ENCODE data around the gene PTCHD1. TPM values are rescaled to one million over a fixed set of nuclear protein-coding genes. Genes with fewer than 3 reads are reported as not detected.

The PTCHD1 gene
- total and polyA plus RNA-seq, 2 experiments from 2014 or later, result 3.0 to 7.7 TPM

DNA sequence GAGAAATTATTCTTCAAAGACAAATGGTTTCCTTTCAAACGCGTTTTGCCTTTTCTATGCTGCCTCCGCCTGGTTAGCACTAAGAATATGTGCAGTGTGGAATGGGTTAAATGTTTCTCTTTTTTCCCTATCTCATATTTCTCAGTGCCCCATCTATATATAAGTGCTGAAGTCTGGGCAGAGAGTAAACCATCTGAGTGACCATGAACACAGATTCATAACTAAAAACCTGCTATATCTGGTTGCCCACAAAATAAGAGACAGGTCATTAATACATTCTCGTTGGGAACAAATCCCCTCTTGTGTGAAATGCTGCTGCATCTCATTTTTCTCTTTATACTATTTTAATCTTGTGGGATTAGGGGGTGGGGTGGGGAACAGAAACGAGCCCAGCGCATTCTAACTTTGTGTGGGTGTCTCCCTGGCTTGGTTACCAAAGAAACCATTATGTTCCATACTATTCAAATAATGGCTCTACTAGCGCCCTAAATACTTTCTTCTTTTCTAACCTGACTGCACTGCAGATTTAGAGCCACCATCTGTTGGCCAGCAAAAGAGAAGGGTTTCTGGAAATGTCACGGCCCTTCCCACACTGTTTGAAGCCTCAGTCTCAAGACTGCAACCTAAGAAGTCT is 42.2 kb upstream of the PTCHD1 start:
- H2AFZ ChIP-seq, result no peak overlapping the region
- no peaks in the 10 kb centered on the region for H3K9me3 ChIP-seq (ENCODE audit: low read depth)
- 73% methylated on average over 8 of the region's 8 CpGs for WGBS (ENCODE audit: low lambda C conversion rate, missing lambda C conversion rate)
- no peak overlapping the region for H3K27ac ChIP-seq
- TF ChIP-seq EZH2phosphoT487 (IDR thresholded peaks at IDR 0.05; ENCODE audit: low read depth, severe bottlenecking, unreplicated experiment) (no peak), EZH2 (IDR thresholded peaks at IDR 0.05; ENCODE audit: borderline replicate concordance) (no peak)
- TF ChIP-seq, protein P1, sequence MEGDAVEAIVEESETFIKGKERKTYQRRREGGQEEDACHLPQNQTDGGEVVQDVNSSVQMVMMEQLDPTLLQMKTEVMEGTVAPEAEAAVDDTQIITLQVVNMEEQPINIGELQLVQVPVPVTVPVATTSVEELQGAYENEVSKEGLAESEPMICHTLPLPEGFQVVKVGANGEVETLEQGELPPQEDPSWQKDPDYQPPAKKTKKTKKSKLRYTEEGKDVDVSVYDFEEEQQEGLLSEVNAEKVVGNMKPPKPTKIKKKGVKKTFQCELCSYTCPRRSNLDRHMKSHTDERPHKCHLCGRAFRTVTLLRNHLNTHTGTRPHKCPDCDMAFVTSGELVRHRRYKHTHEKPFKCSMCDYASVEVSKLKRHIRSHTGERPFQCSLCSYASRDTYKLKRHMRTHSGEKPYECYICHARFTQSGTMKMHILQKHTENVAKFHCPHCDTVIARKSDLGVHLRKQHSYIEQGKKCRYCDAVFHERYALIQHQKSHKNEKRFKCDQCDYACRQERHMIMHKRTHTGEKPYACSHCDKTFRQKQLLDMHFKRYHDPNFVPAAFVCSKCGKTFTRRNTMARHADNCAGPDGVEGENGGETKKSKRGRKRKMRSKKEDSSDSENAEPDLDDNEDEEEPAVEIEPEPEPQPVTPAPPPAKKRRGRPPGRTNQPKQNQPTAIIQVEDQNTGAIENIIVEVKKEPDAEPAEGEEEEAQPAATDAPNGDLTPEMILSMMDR (IDR thresholded peaks at IDR 0.05; ENCODE audit: poor library complexity), result no peak
- no peaks in the 10 kb centered on the region for H3K79me2 ChIP-seq
- no peak overlapping the region for H3K4me3 ChIP-seq
- no peaks in the 10 kb centered on the region for H3K4me1 ChIP-seq (ENCODE audit: insufficient read depth)
- no peaks in the 10 kb centered on the region for H3K36me3 ChIP-seq (replicated peaks; ENCODE audit: insufficient read depth, low read depth)
- H3K27me3 ChIP-seq, result no peaks in the 10 kb centered on the region
- H3K4me2 ChIP-seq, result no peak overlapping the region
- DNase-seq (ENCODE audit: low spot score), result no peak
- H4K20me1 ChIP-seq (ENCODE audit: insufficient read depth, poor library complexity, severe bottlenecking), result no peaks in the 10 kb centered on the region
- H3K9me2 ChIP-seq (replicated peaks; ENCODE audit: insufficient read depth), result no peaks in the 10 kb centered on the region

DNA sequence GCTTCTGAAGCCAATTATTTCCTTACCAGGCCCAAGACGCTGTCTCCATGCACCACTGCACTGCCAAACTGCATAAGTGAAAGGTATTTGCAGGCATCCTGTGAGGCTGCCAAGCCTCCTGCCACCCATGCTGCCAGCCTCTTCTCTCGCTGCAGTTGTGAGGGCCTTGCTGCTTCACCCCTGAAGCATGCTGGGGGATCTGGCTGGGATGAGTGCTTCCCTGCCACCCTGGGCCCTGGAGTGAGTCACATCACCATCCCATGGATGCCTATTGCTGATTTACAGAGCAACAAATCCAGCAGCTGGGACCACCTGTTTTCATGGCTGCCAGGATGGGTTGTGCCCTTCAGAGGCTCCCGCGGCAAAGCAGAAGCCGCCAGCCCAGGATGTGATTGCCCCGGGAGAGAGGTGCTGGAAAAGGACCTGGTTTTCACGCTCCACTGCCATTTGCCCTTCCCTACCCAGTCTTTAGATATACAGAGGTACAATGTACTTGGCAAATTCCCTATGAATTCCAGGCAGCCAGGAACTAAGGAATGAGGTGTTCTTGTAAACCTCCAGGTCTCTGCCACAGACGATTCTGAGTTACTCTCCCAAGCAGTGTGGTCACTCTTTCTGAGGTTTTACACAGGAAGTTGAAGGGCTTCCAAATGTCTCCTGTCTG is 41.5 kb upstream of the PTCHD1 start:
- Histone ChIP-seq H3K9me2 (replicated peaks; ENCODE audit: insufficient read depth) (no peaks in the 10 kb centered on the region), H3K27me3 (no peaks in the 10 kb centered on the region), H3K4me1 (ENCODE audit: insufficient read depth) (no peaks in the 10 kb centered on the region), H3K36me3 (replicated peaks; ENCODE audit: insufficient read depth, low read depth) (no peaks in the 10 kb centered on the region), H3K9me3 (ENCODE audit: low read depth) (no peaks in the 10 kb centered on the region), H2AFZ (no peak overlapping the region), H4K20me1 (ENCODE audit: insufficient read depth, poor library complexity, severe bottlenecking) (no peaks in the 10 kb centered on the region), H3K79me2 (no peaks in the 10 kb centered on the region), H3K4me2 (no peak overlapping the region), H3K27ac (no peak overlapping the region), H3K4me3 (no peak overlapping the region)
- WGBS (ENCODE audit: low lambda C conversion rate, missing lambda C conversion rate), result 75% methylated on average over 8 of the region's 8 CpGs
- TF ChIP-seq, protein P1 (IDR thresholded peaks at IDR 0.05; ENCODE audit: poor library complexity), result no peak
- TF ChIP-seq EZH2 (IDR thresholded peaks at IDR 0.05; ENCODE audit: borderline replicate concordance) (no peak), EZH2phosphoT487 (IDR thresholded peaks at IDR 0.05; ENCODE audit: low read depth, severe bottlenecking, unreplicated experiment) (no peak)
- no peak for DNase-seq (ENCODE audit: low spot score)

- Histone ChIP-seq H3K9me3 (ENCODE audit: low read depth) (no peaks in the 10 kb centered on the region), H3K4me1 (ENCODE audit: insufficient read depth) (no peaks in the 10 kb centered on the region), H3K9me2 (replicated peaks; ENCODE audit: insufficient read depth) (no peaks in the 10 kb centered on the region), H4K20me1 (ENCODE audit: insufficient read depth, poor library complexity, severe bottlenecking) (no peaks in the 10 kb centered on the region), H3K36me3 (replicated peaks; ENCODE audit: insufficient read depth, low read depth) (no peaks in the 10 kb centered on the region), H3K27me3 (no peaks in the 10 kb centered on the region), H3K79me2 (no peaks in the 10 kb centered on the region), H3K4me3 (no peak overlapping the region), H2AFZ (no peak overlapping the region), H3K4me2 (no peak overlapping the region), H3K27ac (no peak overlapping the region)
- no peak for DNase-seq (ENCODE audit: low spot score)
- WGBS (ENCODE audit: low lambda C conversion rate, missing lambda C conversion rate), result 85% methylated on average over 4 of the region's 4 CpGs
- TF ChIP-seq EZH2 (IDR thresholded peaks at IDR 0.05; ENCODE audit: borderline replicate concordance) (no peak), EZH2phosphoT487 (IDR thresholded peaks at IDR 0.05; ENCODE audit: low read depth, severe bottlenecking, unreplicated experiment) (no peak)
- TF ChIP-seq, protein P1 (IDR thresholded peaks at IDR 0.05; ENCODE audit: poor library complexity), result no peak
Measured at GRCh38 chrX:23304881-23305280, 29.8 kb upstream of the PTCHD1 start.
